ENCODE results near the gene WDR93. TPM values are rescaled to one million over a fixed set of nuclear protein-coding genes. Genes with fewer than 3 reads are reported as not detected.

The WDR93 gene
- polyA plus RNA-seq, 3 donors, result not detected

DNA sequence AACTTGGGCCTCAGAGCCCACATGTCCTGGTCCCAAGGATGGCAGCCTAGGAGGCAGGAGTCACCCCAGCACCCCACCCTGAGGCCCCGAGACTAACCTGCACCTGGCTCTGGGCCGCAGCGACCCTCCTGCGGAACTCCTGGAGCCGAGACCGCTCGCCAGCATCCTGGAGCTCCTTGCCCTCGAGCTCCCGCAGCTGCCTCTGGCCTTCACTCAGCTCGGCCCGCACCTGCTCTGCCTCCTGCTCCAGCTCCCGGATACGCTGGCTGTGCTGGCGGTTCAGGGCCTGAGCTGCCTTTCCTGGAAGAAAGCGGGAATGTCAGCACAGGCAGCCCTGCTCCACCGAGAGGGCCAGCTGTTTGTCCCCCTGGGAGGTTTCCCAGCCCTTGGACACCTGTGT is 48.5 kb upstream of the WDR93 start:
- H3K4me2 ChIP-seq (replicated peaks; ENCODE audit: extremely low read depth, low read length, poor library complexity, severe bottlenecking), result no peak overlapping the region
- no peaks in the 10 kb centered on the region for H3K79me2 ChIP-seq (ENCODE audit: insufficient read depth, low read length)
- peaks cover 0 to 3% (median 2%) of the 10 kb centered on the region in 3 donors for H3K27me3 Mint-ChIP-seq (ENCODE audit: low read depth in 3 of 3)
- no peak for DNase-seq
- no peak overlapping the region for H3K27ac Mint-ChIP-seq
- no peak overlapping the region for H3K9ac ChIP-seq (ENCODE audit: insufficient read depth, low read length, poor library complexity, severe bottlenecking)
- no peak overlapping the region for H2AFZ ChIP-seq (ENCODE audit: insufficient read depth, low read depth, low read length, poor library complexity, severe bottlenecking)
- H4K20me1 ChIP-seq (ENCODE audit: insufficient read depth, low read length), result no peaks in the 10 kb centered on the region
- no peak overlapping the region for H3K4me3 ChIP-seq (replicated peaks in 1 of 3; ENCODE audit: low read depth in 2 of 3, low read length in 3 of 3)
- no peaks in the 10 kb centered on the region for H3K4me1 ChIP-seq (ENCODE audit: control insufficient read depth in 1 of 2, insufficient read depth in 2 of 2, low read length in 2 of 2)
- peaks cover 1 to 7% (median 4%) of the 10 kb centered on the region in 7 donors for H3K9me3 Mint-ChIP-seq
- H3K9me3 ChIP-seq (replicated peaks in 1 of 2; ENCODE audit: control insufficient read depth in 1 of 2, insufficient read depth in 1 of 2, low read length in 2 of 2), result peaks cover 0 to 3% of the 10 kb centered on the region in 2 donors
- H3K4me3 Mint-ChIP-seq, result no peak overlapping the region
- H3K36me3 ChIP-seq (replicated peaks in 1 of 2; ENCODE audit: control insufficient read depth in 1 of 2, insufficient read depth in 2 of 2, low read length in 2 of 2), result no peaks in the 10 kb centered on the region
- H3K27ac ChIP-seq (ENCODE audit: low read depth in 1 of 2, low read length in 2 of 2), result no peak overlapping the region
- intact Hi-C loops (cut with micrococcal nuclease), result no loop called here
- peaks cover under 1% of the 10 kb centered on the region for H3K4me1 Mint-ChIP-seq
- WGBS (ENCODE audit: insufficient coverage), result 99% methylated on average over 15 of the region's 16 CpGs
- no peaks in the 10 kb centered on the region for H3K36me3 Mint-ChIP-seq
- no peaks in the 10 kb centered on the region for H3K27me3 ChIP-seq (ENCODE audit: control insufficient read depth in 2 of 2, insufficient read depth in 2 of 2, low read length in 2 of 2)
- TF ChIP-seq, protein P1, sequence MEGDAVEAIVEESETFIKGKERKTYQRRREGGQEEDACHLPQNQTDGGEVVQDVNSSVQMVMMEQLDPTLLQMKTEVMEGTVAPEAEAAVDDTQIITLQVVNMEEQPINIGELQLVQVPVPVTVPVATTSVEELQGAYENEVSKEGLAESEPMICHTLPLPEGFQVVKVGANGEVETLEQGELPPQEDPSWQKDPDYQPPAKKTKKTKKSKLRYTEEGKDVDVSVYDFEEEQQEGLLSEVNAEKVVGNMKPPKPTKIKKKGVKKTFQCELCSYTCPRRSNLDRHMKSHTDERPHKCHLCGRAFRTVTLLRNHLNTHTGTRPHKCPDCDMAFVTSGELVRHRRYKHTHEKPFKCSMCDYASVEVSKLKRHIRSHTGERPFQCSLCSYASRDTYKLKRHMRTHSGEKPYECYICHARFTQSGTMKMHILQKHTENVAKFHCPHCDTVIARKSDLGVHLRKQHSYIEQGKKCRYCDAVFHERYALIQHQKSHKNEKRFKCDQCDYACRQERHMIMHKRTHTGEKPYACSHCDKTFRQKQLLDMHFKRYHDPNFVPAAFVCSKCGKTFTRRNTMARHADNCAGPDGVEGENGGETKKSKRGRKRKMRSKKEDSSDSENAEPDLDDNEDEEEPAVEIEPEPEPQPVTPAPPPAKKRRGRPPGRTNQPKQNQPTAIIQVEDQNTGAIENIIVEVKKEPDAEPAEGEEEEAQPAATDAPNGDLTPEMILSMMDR (IDR thresholded peaks at IDR 0.05), result no peak

DNA sequence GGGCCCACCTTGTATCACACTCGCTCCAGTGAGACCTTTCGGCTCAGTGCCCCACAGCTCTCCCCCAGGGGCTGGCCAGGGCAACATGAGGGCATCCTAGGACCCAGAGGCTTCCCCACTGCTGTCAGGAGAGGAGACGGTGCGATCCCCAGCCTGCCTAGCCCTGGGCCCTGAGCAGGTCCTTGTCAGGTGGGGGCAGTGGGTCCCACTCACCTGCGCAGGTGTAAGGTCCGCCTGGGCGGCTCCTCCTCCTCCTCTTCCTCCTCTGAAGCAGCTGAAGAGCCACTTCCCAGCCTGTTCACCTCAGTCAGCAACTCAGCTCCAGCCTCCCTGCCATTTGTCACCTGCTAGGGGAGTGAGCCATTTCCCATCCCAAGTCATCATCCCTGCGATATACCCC is 44.9 kb upstream of the WDR93 start:
- TF ChIP-seq, protein P1 (IDR thresholded peaks at IDR 0.05), result no peak
- H3K4me3 Mint-ChIP-seq, result no peak overlapping the region
- Histone ChIP-seq H3K4me3 (replicated peaks in 1 of 3; ENCODE audit: low read depth in 2 of 3, low read length in 3 of 3) (no peak overlapping the region), H2AFZ (ENCODE audit: insufficient read depth, low read depth, low read length, poor library complexity, severe bottlenecking) (no peak overlapping the region), H4K20me1 (ENCODE audit: insufficient read depth, low read length) (no peaks in the 10 kb centered on the region), H3K4me1 (ENCODE audit: control insufficient read depth in 1 of 2, insufficient read depth in 2 of 2, low read length in 2 of 2) (no peaks in the 10 kb centered on the region), H3K79me2 (ENCODE audit: insufficient read depth, low read length) (no peaks in the 10 kb centered on the region), H3K36me3 (replicated peaks in 1 of 2; ENCODE audit: control insufficient read depth in 1 of 2, insufficient read depth in 2 of 2, low read length in 2 of 2) (no peaks in the 10 kb centered on the region), H3K27ac (ENCODE audit: low read depth in 1 of 2, low read length in 2 of 2) (no peak overlapping the region), H3K9me3 (replicated peaks in 1 of 2; ENCODE audit: control insufficient read depth in 1 of 2, insufficient read depth in 1 of 2, low read length in 2 of 2) (peaks cover 0 to 5% of the 10 kb centered on the region in 2 donors), H3K27me3 (ENCODE audit: control insufficient read depth in 2 of 2, insufficient read depth in 2 of 2, low read length in 2 of 2) (no peaks in the 10 kb centered on the region), H3K9ac (ENCODE audit: insufficient read depth, low read length, poor library complexity, severe bottlenecking) (no peak overlapping the region), H3K4me2 (replicated peaks; ENCODE audit: extremely low read depth, low read length, poor library complexity, severe bottlenecking) (no peak overlapping the region)
- no peak overlapping the region for H3K27ac Mint-ChIP-seq
- H3K9me3 Mint-ChIP-seq, result peaks cover 0 to 6% (median 2%) of the 10 kb centered on the region in 7 donors
- H3K27me3 Mint-ChIP-seq (ENCODE audit: low read depth in 3 of 3), result peaks cover 0 to 3% (median 2%) of the 10 kb centered on the region in 3 donors
- 93% methylated on average over 7 of the region's 8 CpGs for WGBS (ENCODE audit: insufficient coverage)
- H3K4me1 Mint-ChIP-seq, result peaks cover 4% of the 10 kb centered on the region
- H3K36me3 Mint-ChIP-seq, result no peaks in the 10 kb centered on the region
- no peak for DNase-seq
- intact Hi-C loops (cut with micrococcal nuclease), result no loop called here

Measured in CD14-positive monocyte (primary cell).